Effector memory CD8-positive, alpha-beta T cell (primary cell): ENCODE data around the gene PSMC6.
"Not testable (repeated sequence)": the region's sequence is repeated elsewhere in the genome, so short reads cannot be mapped to it uniquely, and the experiment has no call there.

Experiments used
- ATAC-seq: fragments of 150-1000 bp; cut with Tn5 transposase; replicated peaks from 2 replicates; pipeline ENCODE4 v1.10.0; 2021; ENCODE audit warnings: mild to moderate bottlenecking, moderate library complexity
- DNase-seq, 3 experiments: peaks; one replicate each; pipeline ENCODE4 v3.0.0; 2021
- H3K27ac Mint-ChIP-seq, 2 donors: one replicate each; pipeline ENCODE4 v1.8.0; 2022; ENCODE audit warnings: mild to moderate bottlenecking in 2 of 2, mixed read lengths in 2 of 2, moderate library complexity in 2 of 2
- H3K27me3 Mint-ChIP-seq, 2 donors: one replicate each; pipeline ENCODE4 v1.8.0; 2022; ENCODE audit warnings: mixed read lengths in 2 of 2
- H3K36me3 Mint-ChIP-seq: one replicate; pipeline ENCODE4 v1.8.0; 2022; ENCODE audit warnings: mild to moderate bottlenecking, moderate library complexity, mixed read lengths; ENCODE audit not compliant: insufficient read depth
- H3K4me1 Mint-ChIP-seq, 2 donors: one replicate each; pipeline ENCODE4 v1.8.0; 2022; ENCODE audit warnings: low read depth in 2 of 2, mixed read lengths in 2 of 2
- H3K4me3 Mint-ChIP-seq, 2 donors: one replicate each; pipeline ENCODE4 v1.8.0; 2022; ENCODE audit warnings: mild to moderate bottlenecking in 2 of 2, mixed read lengths in 2 of 2, moderate library complexity in 2 of 2
- H3K9me3 Mint-ChIP-seq, 2 donors: one replicate each; pipeline ENCODE4 v1.8.0; 2022; ENCODE audit warnings: mixed read lengths in 2 of 2

PSMC6 gene

DNA sequence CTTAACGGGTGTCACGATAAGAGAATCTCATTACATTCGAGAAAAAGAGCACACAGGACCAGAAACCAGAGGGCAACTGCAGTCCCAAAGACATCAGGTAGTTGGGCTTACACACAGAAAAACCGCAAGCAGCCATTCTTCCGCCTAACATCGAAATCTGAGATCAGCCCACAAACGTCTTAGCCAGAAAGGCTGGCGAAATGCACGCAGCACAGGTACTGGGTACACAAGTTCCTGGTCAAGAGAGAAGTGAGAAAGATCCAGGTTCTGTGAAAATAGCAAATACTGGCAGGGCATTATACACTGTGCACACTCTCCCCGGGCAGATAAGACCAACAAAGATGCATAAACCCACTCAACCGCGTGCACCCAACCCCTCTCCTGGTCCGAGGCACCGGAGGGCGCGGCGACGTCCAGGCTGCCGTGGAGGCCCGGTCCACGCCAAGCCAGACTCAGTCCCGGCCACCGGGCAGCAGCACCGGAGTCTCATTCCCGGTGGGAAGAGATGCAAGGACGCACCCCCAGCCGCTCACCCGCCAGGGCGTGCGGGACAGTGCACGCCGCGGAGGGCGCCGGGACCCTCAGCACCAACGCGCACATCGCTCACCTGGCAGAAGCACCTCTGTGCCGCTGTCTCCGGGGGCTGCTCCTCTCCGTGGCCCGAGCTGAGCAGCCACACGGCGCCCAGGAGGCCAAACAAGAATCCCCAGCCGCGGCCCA lies 12.1 kb upstream of the PSMC6 start:
- Mint-ChIP-seq H3K4me3 (peak overlapping the region; percentile 87 to 95), H3K27me3 (no peaks in the 10 kb centered on the region), H3K36me3 (peaks cover 7% of the 10 kb centered on the region), H3K27ac (peak overlapping the region; percentile 81 to 96), H3K4me1 (peaks cover 33 to 38% of the 10 kb centered on the region in 2 donors), H3K9me3 (no peaks in the 10 kb centered on the region)
- ATAC-seq (peak; percentile 67), DNase-seq (peak; percentile 40 to 49 (median 49))

DNA sequence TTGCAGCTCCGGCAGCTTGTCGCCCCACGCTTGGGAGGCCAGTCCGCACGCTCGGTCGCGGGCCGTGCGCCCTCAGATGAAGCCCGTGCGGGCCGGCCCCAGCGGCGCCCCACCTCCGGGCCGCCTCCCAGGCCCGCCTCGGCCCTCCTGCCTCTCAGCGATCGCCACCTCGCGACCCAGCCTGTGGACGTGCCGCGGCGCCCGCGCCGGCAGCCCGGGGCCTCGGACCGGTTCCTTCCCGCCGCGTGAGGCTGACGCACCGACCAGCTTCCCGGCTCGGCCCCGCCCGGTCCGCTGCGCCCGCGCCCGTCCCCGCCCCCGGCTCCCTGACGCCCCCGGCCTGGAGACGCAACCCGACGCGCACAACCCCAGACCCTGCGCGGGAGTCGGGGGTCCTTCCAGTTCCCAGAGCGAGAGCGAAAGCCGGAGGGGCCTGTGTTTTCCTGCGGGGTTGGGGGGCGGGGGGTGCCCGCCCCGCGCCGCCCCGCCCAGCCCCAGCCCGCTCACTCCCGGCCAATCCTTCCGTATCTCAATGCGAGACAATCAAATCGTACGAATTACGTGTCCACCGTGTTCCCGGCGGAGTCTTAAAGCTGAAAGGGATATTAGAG lies 11.4 kb upstream of the PSMC6 start, which contains the start of gene ERO1A:
Gene ERO1A, minus strand, starts transcription at position 78 of the 611 bp plus-strand sequence. Its CDS starts 77 bp downstream, at position 1.
- H3K27ac Mint-ChIP-seq: peak within 1 kb of the TSS; percentile 81 to 96
- peak; percentile 37 to 51 (median 49) for DNase-seq
- peak; percentile 71 for ATAC-seq

GRCh38 chr14:52700701-52701172 lies 6.3 kb upstream of the PSMC6 start:
- Mint-ChIP-seq H3K4me1 (no peaks in the 10 kb centered on the region), H3K27me3 (no peaks in the 10 kb centered on the region), H3K9me3 (no peaks in the 10 kb centered on the region), H3K27ac (no peak overlapping the region), H3K4me3 (no peak overlapping the region), H3K36me3 (no peaks in the 10 kb centered on the region)
- no peak for ATAC-seq
- no peak for DNase-seq

More for the DNA sequence above, 11.4 kb upstream of the PSMC6 start, which contains the start of gene ERO1A:
- Mint-ChIP-seq H3K27me3 (no peaks in the 10 kb centered on the region), H3K36me3 (peaks cover 7% of the 10 kb centered on the region), H3K4me3 (peak within 1 kb of the TSS; percentile 87 to 95), H3K9me3 (no peaks in the 10 kb centered on the region), H3K4me1 (peaks cover 29 to 32% of the 10 kb centered on the region in 2 donors)

DNA sequence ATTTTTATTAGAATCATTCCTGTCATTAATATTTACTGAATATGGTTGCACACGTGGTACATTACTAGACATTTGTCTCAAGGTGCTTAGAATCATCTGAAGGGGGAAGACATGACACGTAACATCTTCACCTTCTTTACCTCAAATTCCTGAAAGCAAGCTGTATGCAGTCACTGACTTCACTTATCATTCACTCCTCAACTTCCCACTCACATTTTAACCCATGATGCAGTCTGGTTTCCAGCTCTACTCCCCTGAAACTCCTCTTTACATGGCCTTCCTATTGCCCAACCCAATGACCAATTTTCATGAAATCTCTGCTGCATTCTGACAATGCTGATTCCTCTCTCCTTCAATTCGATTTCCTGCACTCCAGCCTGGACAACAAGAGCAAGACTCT lies 5.8 kb upstream of the PSMC6 start:
- H3K9me3 Mint-ChIP-seq: no peaks in the 10 kb centered on the region
- ATAC-seq (no peak), DNase-seq (no peak)
- no peaks in the 10 kb centered on the region for H3K36me3 Mint-ChIP-seq
- no peaks in the 10 kb centered on the region for H3K27me3 Mint-ChIP-seq
- peaks cover under 1 to 2% of the 10 kb centered on the region in 2 donors for H3K4me1 Mint-ChIP-seq
- no peak overlapping the region for H3K27ac Mint-ChIP-seq
- no peak overlapping the region for H3K4me3 Mint-ChIP-seq

DNA sequence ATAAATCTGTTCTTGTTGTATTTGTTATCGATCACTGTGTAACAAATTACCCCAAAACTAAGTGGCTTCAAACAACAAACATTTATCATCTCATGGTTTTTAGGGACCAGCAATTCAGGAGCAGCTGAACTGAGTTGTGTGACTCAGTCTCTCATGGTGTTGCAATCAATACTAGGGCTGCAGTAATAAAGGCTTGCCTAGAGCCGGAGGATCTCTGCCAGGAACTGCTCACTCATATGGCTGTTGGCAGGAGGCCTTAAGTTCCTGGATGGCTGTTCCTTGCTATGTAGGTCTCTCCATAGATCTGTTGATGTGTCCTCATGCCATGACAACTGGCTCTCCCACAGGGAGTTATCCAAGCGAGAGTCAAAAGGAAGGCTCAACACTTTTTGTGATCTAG lies 3.8 kb upstream of the PSMC6 start:
- no peaks in the 10 kb centered on the region for H3K27me3 Mint-ChIP-seq
- peaks cover 10% of the 10 kb centered on the region for H3K36me3 Mint-ChIP-seq
- DNase-seq: no peak
- no peak overlapping the region for H3K27ac Mint-ChIP-seq
- peaks cover 18 to 22% of the 10 kb centered on the region in 2 donors for H3K4me1 Mint-ChIP-seq
- no peak for ATAC-seq
- H3K9me3 Mint-ChIP-seq: no peaks in the 10 kb centered on the region
- no peak overlapping the region for H3K4me3 Mint-ChIP-seq

DNA sequence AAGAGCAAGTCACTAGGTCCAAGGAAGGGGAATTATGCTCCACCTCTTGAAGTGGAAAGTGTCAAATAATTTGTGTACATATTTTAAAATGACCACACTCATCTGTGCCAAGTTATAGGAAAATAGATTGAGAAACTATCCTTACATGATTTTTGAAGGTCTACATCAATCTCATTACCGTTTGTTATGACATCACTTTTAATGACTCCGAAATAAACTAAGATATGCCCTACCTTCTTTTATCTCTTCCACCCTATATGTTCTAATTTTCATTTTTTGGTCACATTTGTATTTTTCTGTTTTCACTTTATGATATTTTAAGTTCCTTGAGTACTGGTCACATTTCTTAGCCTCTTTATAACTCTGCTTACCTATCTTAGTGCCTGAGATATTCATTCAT lies 3.3 kb upstream of the PSMC6 start:
- ATAC-seq: no peak
- no peak for DNase-seq
- Mint-ChIP-seq H3K27me3 (no peaks in the 10 kb centered on the region), H3K4me1 (peaks cover 18 to 27% of the 10 kb centered on the region in 2 donors), H3K27ac (no peak overlapping the region), H3K4me3 (no peak overlapping the region), H3K36me3 (peaks cover 10% of the 10 kb centered on the region), H3K9me3 (no peaks in the 10 kb centered on the region)

GRCh38 chr14:52706286-52706685 lies 714 bp upstream of the PSMC6 start:
- H3K27me3 Mint-ChIP-seq: no peaks in the 10 kb centered on the region
- H3K36me3 Mint-ChIP-seq: peaks cover 36% of the 10 kb centered on the region
- ATAC-seq: peak; percentile 49
- H3K9me3 Mint-ChIP-seq: no peaks in the 10 kb centered on the region
- H3K27ac Mint-ChIP-seq: peak overlapping the region; percentile 96 to 98
- H3K4me3 Mint-ChIP-seq: peak overlapping the region; percentile 97 to 99
- H3K4me1 Mint-ChIP-seq: peaks cover 18 to 37% of the 10 kb centered on the region in 2 donors
- DNase-seq: peak in 2 of 3 experiments; percentile 17 to 18

DNA sequence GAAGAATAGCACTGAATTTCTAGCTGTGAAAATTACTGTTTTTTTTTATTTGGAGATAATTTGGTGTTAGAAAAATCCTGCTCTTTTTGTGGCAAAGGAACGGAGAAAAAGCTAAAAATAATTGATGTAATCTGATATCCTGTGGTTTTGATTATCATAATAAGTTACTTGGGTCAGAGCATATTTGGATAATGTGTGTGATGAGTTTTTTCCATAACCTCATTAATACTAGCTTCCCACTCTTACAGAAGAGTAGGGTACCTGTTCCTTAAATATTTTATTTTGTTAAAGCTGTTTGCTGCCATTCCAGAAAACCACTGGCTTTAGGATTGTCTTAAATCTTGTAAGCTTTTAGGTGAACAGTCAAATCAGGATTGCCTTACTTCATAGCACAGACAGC lies 4.7 kb downstream of the PSMC6 start:
- no peak for DNase-seq
- Mint-ChIP-seq H3K36me3 (peaks cover 84% of the 10 kb centered on the region), H3K4me3 (no peak overlapping the region), H3K27me3 (no peaks in the 10 kb centered on the region), H3K27ac (no peak overlapping the region), H3K9me3 (no peaks in the 10 kb centered on the region), H3K4me1 (peaks cover 13 to 35% of the 10 kb centered on the region in 2 donors)
- ATAC-seq: no peak

DNA sequence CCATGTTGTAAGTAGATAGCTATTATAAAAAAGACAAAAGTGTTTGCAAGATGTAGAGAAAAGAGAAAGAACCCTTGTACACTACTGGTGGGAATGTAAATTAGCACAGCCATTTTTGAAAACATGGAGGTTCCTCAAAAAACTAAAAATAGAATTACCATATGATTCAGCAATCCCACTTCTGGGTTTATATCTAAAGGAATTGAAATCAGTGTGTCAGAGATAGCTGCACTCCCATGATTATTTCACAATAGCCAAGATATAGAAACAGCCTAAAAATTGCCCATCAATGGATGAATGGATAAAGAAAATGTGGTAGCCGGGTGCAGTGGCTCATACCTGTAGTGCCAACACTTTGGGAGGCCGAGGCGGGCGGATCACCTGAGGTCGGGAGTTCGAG lies 9.2 kb downstream of the PSMC6 start:
- ATAC-seq (no peak), DNase-seq (no peak)
- H3K27me3 Mint-ChIP-seq: no peaks in the 10 kb centered on the region
- H3K27ac Mint-ChIP-seq: no peak overlapping the region
- H3K36me3 Mint-ChIP-seq: peaks cover 94% of the 10 kb centered on the region
- H3K9me3 Mint-ChIP-seq: no peaks in the 10 kb centered on the region
- peaks cover 0 to 6% of the 10 kb centered on the region in 2 donors for H3K4me1 Mint-ChIP-seq
- no peak overlapping the region for H3K4me3 Mint-ChIP-seq

DNA sequence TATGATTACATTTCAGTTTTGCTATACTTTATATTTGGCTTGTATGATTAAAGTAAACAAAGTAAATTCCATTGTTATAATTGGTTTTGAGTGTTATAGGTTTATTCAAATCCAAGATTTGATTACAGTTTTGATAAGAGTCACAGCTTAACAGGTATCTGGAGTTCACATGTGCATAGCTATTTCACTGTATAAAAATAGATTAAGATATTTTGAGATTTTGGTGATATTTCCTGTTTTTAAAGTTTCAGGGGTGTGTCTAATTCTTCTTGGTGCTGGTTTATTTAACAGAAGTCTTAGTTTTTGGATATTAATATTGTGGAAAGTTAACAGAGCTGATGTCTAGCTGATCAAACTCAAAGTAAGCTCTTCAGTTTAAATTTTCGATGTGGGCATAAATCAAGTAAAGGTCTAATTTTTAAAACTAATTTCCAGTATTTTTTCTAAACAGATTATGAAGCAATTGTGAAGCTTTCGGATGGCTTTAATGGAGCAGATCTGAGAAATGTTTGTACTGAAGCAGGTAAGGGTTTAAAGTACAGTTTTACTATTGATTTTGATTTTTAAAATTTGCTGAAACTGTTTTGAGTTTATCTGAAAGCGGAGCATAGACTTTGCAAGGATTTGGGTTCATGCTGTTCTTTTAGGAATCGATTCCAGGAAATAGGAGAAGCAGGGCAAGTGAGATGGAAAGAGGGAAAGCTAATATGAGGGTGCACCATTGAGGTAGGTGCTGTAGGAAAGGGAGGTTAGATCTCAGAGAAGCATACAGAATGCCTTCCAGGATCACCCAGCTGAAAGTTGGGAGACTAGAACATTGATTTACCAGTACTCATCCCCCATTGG lies 16.7 kb downstream of the PSMC6 start:
- peaks cover 87% of the 10 kb centered on the region for H3K36me3 Mint-ChIP-seq

GRCh38 chr14:52724360-52724644 lies 17.3 kb downstream of the PSMC6 start:
- H3K36me3 Mint-ChIP-seq: peaks cover 84% of the 10 kb centered on the region
- ATAC-seq: no peak

More for the DNA sequence above, 16.7 kb downstream of the PSMC6 start:
- no peaks in the 10 kb centered on the region for H3K9me3 Mint-ChIP-seq
- H3K27me3 Mint-ChIP-seq: no peaks in the 10 kb centered on the region
- ATAC-seq: no peak
- DNase-seq: no peak
- H3K27ac Mint-ChIP-seq: peak overlapping the region; percentile 2 to 7
- no peak overlapping the region for H3K4me3 Mint-ChIP-seq
- H3K4me1 Mint-ChIP-seq: peaks cover 8 to 23% of the 10 kb centered on the region in 2 donors

GRCh38 chr14:52727509-52727908 lies 20.5 kb downstream of the PSMC6 start:
- not testable (repeated sequence) for H3K27me3 Mint-ChIP-seq, H3K27ac Mint-ChIP-seq, H3K9me3 Mint-ChIP-seq, ATAC-seq, DNase-seq, H3K4me3 Mint-ChIP-seq
- Mint-ChIP-seq H3K36me3 (peaks cover 75% of the 10 kb centered on the region), H3K4me1 (peaks cover 6 to 20% of the 10 kb centered on the region in 2 donors)

More at GRCh38 chr14:52724360-52724644, 17.3 kb downstream of the PSMC6 start:
- Mint-ChIP-seq H3K27me3 (no peaks in the 10 kb centered on the region), H3K4me1 (peaks cover 8 to 23% of the 10 kb centered on the region in 2 donors), H3K27ac (no peak overlapping the region), H3K4me3 (no peak overlapping the region), H3K9me3 (no peaks in the 10 kb centered on the region)
- no peak for DNase-seq

GRCh38 chr14:52729035-52729434 lies 22.0 kb downstream of the PSMC6 start:
- peak overlapping the region in 1 of 2 donors; percentile 33 for H3K27ac Mint-ChIP-seq
- peaks cover 10 to 22% of the 10 kb centered on the region in 2 donors for H3K4me1 Mint-ChIP-seq

More at GRCh38 chr14:52729035-52729434, 22.0 kb downstream of the PSMC6 start:
- peaks cover 69% of the 10 kb centered on the region for H3K36me3 Mint-ChIP-seq
- peak overlapping the region; percentile 37 to 93 for H3K4me3 Mint-ChIP-seq
- not testable (repeated sequence) for ATAC-seq, H3K9me3 Mint-ChIP-seq, H3K27me3 Mint-ChIP-seq, DNase-seq
